Measurements from ENCODE around the gene PARS2. TPM values are rescaled to one million over a fixed set of nuclear protein-coding genes. Genes with fewer than 3 reads are reported as not detected.

The PARS2 gene
- total RNA-seq, 1 experiment from 2014 or later: 9.6 TPM

DNA sequence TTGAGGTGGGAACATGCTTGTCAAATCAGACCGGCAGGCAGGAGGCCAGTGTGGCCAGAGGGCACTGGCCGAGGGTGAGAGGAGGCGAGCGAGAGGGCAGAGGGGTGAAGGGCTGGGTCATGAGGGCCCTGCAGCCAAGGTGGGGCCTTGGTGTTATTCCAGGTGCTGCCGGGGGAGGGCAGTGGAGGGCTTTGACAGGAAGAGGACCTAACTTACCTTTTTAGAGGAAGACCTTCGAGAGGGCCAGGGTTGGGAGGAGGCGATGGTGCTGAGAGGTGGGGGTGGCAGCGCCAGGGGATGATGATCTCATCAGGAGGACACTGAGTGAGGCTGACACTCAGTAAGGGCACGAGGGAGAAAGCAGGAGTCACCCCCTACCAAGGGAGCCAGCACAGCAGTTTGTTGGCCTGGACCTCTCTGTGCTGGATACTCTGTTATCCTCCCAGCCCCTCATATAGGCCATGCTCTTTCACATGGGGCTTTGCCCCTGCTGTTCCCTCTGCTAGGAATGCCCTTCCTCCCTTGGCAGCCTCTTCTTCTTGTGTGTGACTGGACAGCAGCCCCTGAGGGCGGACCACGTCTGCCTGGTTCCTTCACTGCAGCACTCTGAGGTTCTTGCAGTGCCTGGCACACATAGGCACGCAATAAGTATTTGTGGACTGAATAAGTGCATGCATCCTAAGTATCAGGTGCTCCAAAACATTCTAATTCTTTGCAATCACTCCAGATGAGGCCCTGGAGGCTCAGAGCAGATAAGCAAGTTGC is 44.3 kb upstream of the PARS2 start:
- no peak for DNase-seq (ENCODE audit: low read depth, low spot score)
- BruUV-seq (replicated peaks): no TSS peak
- H3K4me3 ChIP-seq (replicated peaks in 1 of 2; ENCODE audit: low read depth in 1 of 2, low read length in 2 of 2): no peak overlapping the region

DNA sequence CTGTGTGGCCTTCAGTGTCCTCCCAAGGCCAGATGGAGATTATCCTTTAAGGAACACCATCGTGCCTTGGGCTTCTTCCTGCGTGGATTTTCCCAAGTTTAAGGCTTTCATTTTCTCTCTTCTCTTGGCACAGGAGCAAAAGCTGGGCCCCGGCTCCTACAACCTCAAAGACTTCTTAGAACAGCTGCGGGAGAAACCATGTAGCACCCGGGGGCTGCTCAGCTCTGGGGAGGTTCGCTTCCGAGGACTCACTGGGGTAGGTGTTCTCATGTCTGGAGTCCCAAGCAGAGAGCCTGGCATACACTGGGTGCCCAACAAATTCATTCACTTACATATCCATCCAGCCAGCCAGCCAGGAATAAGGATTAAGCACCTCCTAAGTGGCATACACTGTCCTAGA is 43.4 kb upstream of the PARS2 start:
- RAD21 ChIA-PET (ENCODE audit: low non-redundant PET in 1 of 2, low total read pairs in 2 of 2, uncharacterized antibody in 2 of 2, unreplicated experiment in 2 of 2): no interaction called here
- Histone ChIP-seq H3K27ac (ENCODE audit: low read depth, low read length) (no peak overlapping the region), H3K36me3 (ENCODE audit: control insufficient read depth in 1 of 2, insufficient read depth in 2 of 2, low read length in 2 of 2) (no peaks in the 10 kb centered on the region), H3K4me3 (replicated peaks in 1 of 2; ENCODE audit: low read depth in 1 of 2, low read length in 2 of 2) (peak overlapping the region in 1 of 2 experiments; percentile 15; a peak in 1 of 4 replicates), H3K9me2 (ENCODE audit: insufficient read depth) (no peaks in the 10 kb centered on the region), H3K27me3 (ENCODE audit: insufficient read depth, low read length) (no peaks in the 10 kb centered on the region), H4K20me1 (ENCODE audit: insufficient read depth) (no peaks in the 10 kb centered on the region), H3K79me2 (ENCODE audit: insufficient read depth, low read length) (no peaks in the 10 kb centered on the region), H2AFZ (ENCODE audit: low read depth, low read length, poor library complexity, severe bottlenecking) (no peak overlapping the region), H3K9me3 (ENCODE audit: control insufficient read depth in 1 of 2, insufficient read depth in 1 of 2, low read depth in 1 of 2, low read length in 2 of 2) (no peaks in the 10 kb centered on the region), H3K4me2 (ENCODE audit: low read length) (peak overlapping the region; percentile 63), H3K9ac (ENCODE audit: low read length) (no peak overlapping the region; the same call in 1 of the 2 replicates), H3K4me1 (ENCODE audit: control insufficient read depth in 1 of 2, insufficient read depth in 2 of 2, low read length in 2 of 2) (peaks cover 7 to 45% of the 10 kb centered on the region in 2 experiments)
- no peak for ATAC-seq
- CTCF ChIA-PET: interaction anchor here (0.8 to 1.5 kb wide), 3 partner anchors 132 to 308 kb away, joined by 3 to 4 read pairs (median 3); no protein-coding TSS in a partner anchor
- DNase-seq (ENCODE audit: low read depth, low spot score): no peak
- intact Hi-C loops (cut with micrococcal nuclease): loop anchor here (5.0 to 10.0 kb wide), 2 partner anchors 40 to 217 kb away; no protein-coding TSS in a partner anchor
- POLR2A ChIA-PET: no interaction called here
- BruUV-seq (replicated peaks): no TSS peak
- TF ChIP-seq ELF1 (IDR thresholded peaks at IDR 0.05; ENCODE audit: borderline replicate concordance, low read depth): no peak
- TF ChIP-seq, protein P1, sequence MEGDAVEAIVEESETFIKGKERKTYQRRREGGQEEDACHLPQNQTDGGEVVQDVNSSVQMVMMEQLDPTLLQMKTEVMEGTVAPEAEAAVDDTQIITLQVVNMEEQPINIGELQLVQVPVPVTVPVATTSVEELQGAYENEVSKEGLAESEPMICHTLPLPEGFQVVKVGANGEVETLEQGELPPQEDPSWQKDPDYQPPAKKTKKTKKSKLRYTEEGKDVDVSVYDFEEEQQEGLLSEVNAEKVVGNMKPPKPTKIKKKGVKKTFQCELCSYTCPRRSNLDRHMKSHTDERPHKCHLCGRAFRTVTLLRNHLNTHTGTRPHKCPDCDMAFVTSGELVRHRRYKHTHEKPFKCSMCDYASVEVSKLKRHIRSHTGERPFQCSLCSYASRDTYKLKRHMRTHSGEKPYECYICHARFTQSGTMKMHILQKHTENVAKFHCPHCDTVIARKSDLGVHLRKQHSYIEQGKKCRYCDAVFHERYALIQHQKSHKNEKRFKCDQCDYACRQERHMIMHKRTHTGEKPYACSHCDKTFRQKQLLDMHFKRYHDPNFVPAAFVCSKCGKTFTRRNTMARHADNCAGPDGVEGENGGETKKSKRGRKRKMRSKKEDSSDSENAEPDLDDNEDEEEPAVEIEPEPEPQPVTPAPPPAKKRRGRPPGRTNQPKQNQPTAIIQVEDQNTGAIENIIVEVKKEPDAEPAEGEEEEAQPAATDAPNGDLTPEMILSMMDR (IDR thresholded peaks at IDR 0.05 in 2 of 3, conservative IDR thresholded peaks at IDR 0.05 in 1 of 3; ENCODE audit: borderline replicate concordance in 1 of 3, insufficient read depth in 1 of 3, low read depth in 2 of 3, low read length in 2 of 3): no peak
- no peak for TF ChIP-seq POLR2AphosphoS5 (IDR thresholded peaks at IDR 0.05; ENCODE audit: low read depth, low read length)
- TF ChIP-seq TCF7L2 (IDR thresholded peaks at IDR 0.05; ENCODE audit: borderline replicate concordance, extremely low read depth, insufficient read depth, insufficient read length): no peak
- TF ChIP-seq, protein P2, sequence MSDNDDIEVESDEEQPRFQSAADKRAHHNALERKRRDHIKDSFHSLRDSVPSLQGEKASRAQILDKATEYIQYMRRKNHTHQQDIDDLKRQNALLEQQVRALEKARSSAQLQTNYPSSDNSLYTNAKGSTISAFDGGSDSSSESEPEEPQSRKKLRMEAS (IDR thresholded peaks at IDR 0.05): no peak; the same call in 1 of the 2 replicates
- no peak for TF ChIP-seq SP1 (IDR thresholded peaks at IDR 0.05; ENCODE audit: low read depth)
- no peak for TF ChIP-seq EGR1 (IDR thresholded peaks at IDR 0.05; ENCODE audit: low read depth)
- TF ChIP-seq RAD21 (IDR thresholded peaks at IDR 0.05; ENCODE audit: low read depth): no peak
- no peak for TF ChIP-seq ZFX (IDR thresholded peaks at IDR 0.05)
- TF ChIP-seq EZH2 (IDR thresholded peaks at IDR 0.05): no peak
- no peak for TF ChIP-seq POLR2A (IDR thresholded peaks at IDR 0.05; ENCODE audit: borderline replicate concordance, extremely low read depth, insufficient read depth, insufficient read length)
- TF ChIP-seq SRF (IDR thresholded peaks at IDR 0.05; ENCODE audit: low read depth): no peak

More for the DNA sequence above, 44.3 kb upstream of the PARS2 start:
- Histone ChIP-seq H3K9me2 (ENCODE audit: insufficient read depth) (no peaks in the 10 kb centered on the region), H3K4me1 (ENCODE audit: control insufficient read depth in 1 of 2, insufficient read depth in 2 of 2, low read length in 2 of 2) (peaks cover 7 to 45% of the 10 kb centered on the region in 2 experiments), H3K79me2 (ENCODE audit: insufficient read depth, low read length) (no peaks in the 10 kb centered on the region), H3K9ac (ENCODE audit: low read length) (no peak overlapping the region), H3K9me3 (ENCODE audit: control insufficient read depth in 1 of 2, insufficient read depth in 1 of 2, low read depth in 1 of 2, low read length in 2 of 2) (no peaks in the 10 kb centered on the region), H3K27me3 (ENCODE audit: insufficient read depth, low read length) (no peaks in the 10 kb centered on the region), H3K27ac (ENCODE audit: low read depth, low read length) (no peak overlapping the region), H3K4me2 (ENCODE audit: low read length) (peak overlapping the region; percentile 12; the same call in 1 of the 2 replicates), H2AFZ (ENCODE audit: low read depth, low read length, poor library complexity, severe bottlenecking) (no peak overlapping the region), H4K20me1 (ENCODE audit: insufficient read depth) (no peaks in the 10 kb centered on the region), H3K36me3 (ENCODE audit: control insufficient read depth in 1 of 2, insufficient read depth in 2 of 2, low read length in 2 of 2) (no peaks in the 10 kb centered on the region)
- ChIA-PET CTCF (interaction anchor here (2.0 kb wide), 1 partner anchor 213 kb away, joined by 6 read pairs; no protein-coding TSS in a partner anchor), POLR2A (no interaction called here), RAD21 (ENCODE audit: low non-redundant PET in 1 of 2, low total read pairs in 2 of 2, uncharacterized antibody in 2 of 2, unreplicated experiment in 2 of 2) (no interaction called here)
- no peak for ATAC-seq
- intact Hi-C loops (cut with micrococcal nuclease): loop anchor here (5.0 to 10.0 kb wide), 2 partner anchors 41 to 216 kb away; no protein-coding TSS in a partner anchor
- TF ChIP-seq SRF (IDR thresholded peaks at IDR 0.05; ENCODE audit: low read depth) (no peak), RAD21 (IDR thresholded peaks at IDR 0.05; ENCODE audit: low read depth) (peak; percentile 24; the same call in 1 of the 2 replicates), JUND (IDR thresholded peaks at IDR 0.05) (no peak)
- TF ChIP-seq, protein P1 (IDR thresholded peaks at IDR 0.05 in 2 of 3, conservative IDR thresholded peaks at IDR 0.05 in 1 of 3; ENCODE audit: borderline replicate concordance in 1 of 3, insufficient read depth in 1 of 3, low read depth in 2 of 3, low read length in 2 of 3): peak; percentile 25 to 45 (median 36); a peak in 5 of 6 replicates
